Measurements from ENCODE around the gene ADAM17.
"Not testable (repeated sequence)": the region's sequence is repeated elsewhere in the genome, so short reads cannot be mapped to it uniquely, and the experiment has no call there.

The ADAM17 gene

GRCh38 chr2:9519250-9519649, 36.4 kb downstream of the ADAM17 start:
- Histone ChIP-seq H3K4me3 (ENCODE audit: low read depth, low read length) (no peak overlapping the region), H3K9ac (ENCODE audit: low read length) (no peak overlapping the region), H3K36me3 (ENCODE audit: control insufficient read depth, insufficient read depth, low read length) (peaks cover 57% of the 10 kb centered on the region), H3K9me3 (ENCODE audit: control insufficient read depth, insufficient read depth, low read depth, low read length) (no peaks in the 10 kb centered on the region), H3K27ac (ENCODE audit: low read depth, low read length) (no peak overlapping the region), H3K27me3 (ENCODE audit: control insufficient read depth, insufficient read depth, low read length) (no peaks in the 10 kb centered on the region), H3K4me1 (ENCODE audit: control insufficient read depth, insufficient read depth, low read length) (no peaks in the 10 kb centered on the region)

- Histone ChIP-seq H3K36me3 (ENCODE audit: control insufficient read depth, insufficient read depth, low read length) (peaks cover 55% of the 10 kb centered on the region), H3K9me3 (ENCODE audit: control insufficient read depth, insufficient read depth, low read depth, low read length) (no peaks in the 10 kb centered on the region), H3K27me3 (ENCODE audit: control insufficient read depth, insufficient read depth, low read length) (no peaks in the 10 kb centered on the region), H3K9ac (ENCODE audit: low read length) (no peak overlapping the region), H3K4me3 (ENCODE audit: low read depth, low read length) (no peak overlapping the region), H3K4me1 (ENCODE audit: control insufficient read depth, insufficient read depth, low read length) (no peaks in the 10 kb centered on the region), H3K27ac (ENCODE audit: low read depth, low read length) (no peak overlapping the region)
These were observed 36.9 kb downstream of the ADAM17 start for GRCh38 chr2:9518780-9519179.

- no peak overlapping the region for H3K27ac ChIP-seq (ENCODE audit: low read depth, low read length)
- no peak overlapping the region for H3K4me3 ChIP-seq (ENCODE audit: low read depth, low read length)
- no peak overlapping the region for H3K9ac ChIP-seq (ENCODE audit: low read length)
- H3K4me1 ChIP-seq (ENCODE audit: control insufficient read depth, insufficient read depth, low read length), result no peaks in the 10 kb centered on the region
- H3K9me3 ChIP-seq (ENCODE audit: control insufficient read depth, insufficient read depth, low read depth, low read length), result no peaks in the 10 kb centered on the region
- H3K36me3 ChIP-seq (ENCODE audit: control insufficient read depth, insufficient read depth, low read length), result peaks cover 55% of the 10 kb centered on the region
- H3K27me3 ChIP-seq (ENCODE audit: control insufficient read depth, insufficient read depth, low read length), result no peaks in the 10 kb centered on the region
These were observed 37.5 kb downstream of the ADAM17 start for GRCh38 chr2:9518163-9518562.

GRCh38 chr2:9517118-9517782, 38.4 kb downstream of the ADAM17 start:
- Histone ChIP-seq H3K9me3 (ENCODE audit: control insufficient read depth, insufficient read depth, low read depth, low read length) (no peaks in the 10 kb centered on the region), H3K4me3 (ENCODE audit: low read depth, low read length) (no peak overlapping the region), H3K4me1 (ENCODE audit: control insufficient read depth, insufficient read depth, low read length) (no peaks in the 10 kb centered on the region), H3K36me3 (ENCODE audit: control insufficient read depth, insufficient read depth, low read length) (peaks cover 61% of the 10 kb centered on the region), H3K27ac (ENCODE audit: low read depth, low read length) (no peak overlapping the region), H3K27me3 (ENCODE audit: control insufficient read depth, insufficient read depth, low read length) (no peaks in the 10 kb centered on the region), H3K9ac (ENCODE audit: low read length) (no peak overlapping the region)

- H3K36me3 ChIP-seq (ENCODE audit: control insufficient read depth, insufficient read depth, low read length), result peaks cover 42% of the 10 kb centered on the region
- H3K9me3 ChIP-seq (ENCODE audit: control insufficient read depth, insufficient read depth, low read depth, low read length); H3K27me3 ChIP-seq (ENCODE audit: control insufficient read depth, insufficient read depth, low read length): not testable (repeated sequence)
These were observed 41.7 kb downstream of the ADAM17 start for GRCh38 chr2:9513946-9514345.

GRCh38 chr2:9508931-9509330, 46.7 kb downstream of the ADAM17 start:
- no peak overlapping the region for H3K9ac ChIP-seq (ENCODE audit: low read length)
- no peaks in the 10 kb centered on the region for H3K27me3 ChIP-seq (ENCODE audit: control insufficient read depth, insufficient read depth, low read length)
- no peaks in the 10 kb centered on the region for H3K9me3 ChIP-seq (ENCODE audit: control insufficient read depth, insufficient read depth, low read depth, low read length)
- peaks cover 41% of the 10 kb centered on the region for H3K36me3 ChIP-seq (ENCODE audit: control insufficient read depth, insufficient read depth, low read length)
- no peak overlapping the region for H3K4me3 ChIP-seq (ENCODE audit: low read depth, low read length)
- H3K4me1 ChIP-seq (ENCODE audit: control insufficient read depth, insufficient read depth, low read length), result no peaks in the 10 kb centered on the region
- H3K27ac ChIP-seq (ENCODE audit: low read depth, low read length), result no peak overlapping the region

More at GRCh38 chr2:9513946-9514345, 41.7 kb downstream of the ADAM17 start:
- not testable (repeated sequence) for H3K27ac ChIP-seq (ENCODE audit: low read depth, low read length); H3K9ac ChIP-seq (ENCODE audit: low read length); H3K4me3 ChIP-seq (ENCODE audit: low read depth, low read length); H3K4me1 ChIP-seq (ENCODE audit: control insufficient read depth, insufficient read depth, low read length)

GRCh38 chr2:9498210-9498609, 57.4 kb downstream of the ADAM17 start:
- Histone ChIP-seq H3K9ac (ENCODE audit: low read length) (no peak overlapping the region), H3K27ac (ENCODE audit: low read depth, low read length) (no peak overlapping the region), H3K4me1 (ENCODE audit: control insufficient read depth, insufficient read depth, low read length) (no peaks in the 10 kb centered on the region), H3K36me3 (ENCODE audit: control insufficient read depth, insufficient read depth, low read length) (peaks cover 67% of the 10 kb centered on the region), H3K4me3 (ENCODE audit: low read depth, low read length) (no peak overlapping the region), H3K27me3 (ENCODE audit: control insufficient read depth, insufficient read depth, low read length) (no peaks in the 10 kb centered on the region), H3K9me3 (ENCODE audit: control insufficient read depth, insufficient read depth, low read depth, low read length) (no peaks in the 10 kb centered on the region)

- Histone ChIP-seq H3K4me1 (ENCODE audit: control insufficient read depth, insufficient read depth, low read length) (no peaks in the 10 kb centered on the region), H3K4me3 (ENCODE audit: low read depth, low read length) (no peak overlapping the region), H3K36me3 (ENCODE audit: control insufficient read depth, insufficient read depth, low read length) (peaks cover 75% of the 10 kb centered on the region), H3K9ac (ENCODE audit: low read length) (no peak overlapping the region), H3K27ac (ENCODE audit: low read depth, low read length) (no peak overlapping the region), H3K9me3 (ENCODE audit: control insufficient read depth, insufficient read depth, low read depth, low read length) (no peaks in the 10 kb centered on the region), H3K27me3 (ENCODE audit: control insufficient read depth, insufficient read depth, low read length) (no peaks in the 10 kb centered on the region)
These were observed 58.6 kb downstream of the ADAM17 start for GRCh38 chr2:9497017-9497416.

- Histone ChIP-seq H3K36me3 (ENCODE audit: control insufficient read depth, insufficient read depth, low read length) (peaks cover 83% of the 10 kb centered on the region), H3K27ac (ENCODE audit: low read depth, low read length) (no peak overlapping the region), H3K9ac (ENCODE audit: low read length) (no peak overlapping the region), H3K9me3 (ENCODE audit: control insufficient read depth, insufficient read depth, low read depth, low read length) (no peaks in the 10 kb centered on the region), H3K4me3 (ENCODE audit: low read depth, low read length) (no peak overlapping the region), H3K4me1 (ENCODE audit: control insufficient read depth, insufficient read depth, low read length) (no peaks in the 10 kb centered on the region), H3K27me3 (ENCODE audit: control insufficient read depth, insufficient read depth, low read length) (no peaks in the 10 kb centered on the region)
These were observed 61.5 kb downstream of the ADAM17 start for GRCh38 chr2:9494081-9494480.

- Histone ChIP-seq H3K9me3 (ENCODE audit: control insufficient read depth, insufficient read depth, low read depth, low read length) (no peaks in the 10 kb centered on the region), H3K27me3 (ENCODE audit: control insufficient read depth, insufficient read depth, low read length) (no peaks in the 10 kb centered on the region), H3K4me3 (ENCODE audit: low read depth, low read length) (no peak overlapping the region), H3K36me3 (ENCODE audit: control insufficient read depth, insufficient read depth, low read length) (peaks cover 83% of the 10 kb centered on the region), H3K4me1 (ENCODE audit: control insufficient read depth, insufficient read depth, low read length) (no peaks in the 10 kb centered on the region), H3K9ac (ENCODE audit: low read length) (no peak overlapping the region), H3K27ac (ENCODE audit: low read depth, low read length) (no peak overlapping the region)
These were observed 62.2 kb downstream of the ADAM17 start for GRCh38 chr2:9493478-9493877.

- Histone ChIP-seq H3K4me3 (ENCODE audit: low read depth, low read length) (no peak overlapping the region), H3K27me3 (ENCODE audit: control insufficient read depth, insufficient read depth, low read length) (no peaks in the 10 kb centered on the region), H3K9ac (ENCODE audit: low read length) (no peak overlapping the region), H3K36me3 (ENCODE audit: control insufficient read depth, insufficient read depth, low read length) (peaks cover 88% of the 10 kb centered on the region), H3K4me1 (ENCODE audit: control insufficient read depth, insufficient read depth, low read length) (no peaks in the 10 kb centered on the region), H3K9me3 (ENCODE audit: control insufficient read depth, insufficient read depth, low read depth, low read length) (no peaks in the 10 kb centered on the region), H3K27ac (ENCODE audit: low read depth, low read length) (no peak overlapping the region)
These were observed 62.7 kb downstream of the ADAM17 start for GRCh38 chr2:9492927-9493326.

GRCh38 chr2:9490789-9491188, 64.8 kb downstream of the ADAM17 start:
- Histone ChIP-seq H3K4me1 (ENCODE audit: control insufficient read depth, insufficient read depth, low read length) (no peaks in the 10 kb centered on the region), H3K27me3 (ENCODE audit: control insufficient read depth, insufficient read depth, low read length) (no peaks in the 10 kb centered on the region), H3K4me3 (ENCODE audit: low read depth, low read length) (no peak overlapping the region), H3K27ac (ENCODE audit: low read depth, low read length) (no peak overlapping the region), H3K36me3 (ENCODE audit: control insufficient read depth, insufficient read depth, low read length) (peaks cover 93% of the 10 kb centered on the region), H3K9me3 (ENCODE audit: control insufficient read depth, insufficient read depth, low read depth, low read length) (no peaks in the 10 kb centered on the region), H3K9ac (ENCODE audit: low read length) (no peak overlapping the region)

Measured in HUES6 (cell line).